Measurements from ENCODE around the gene LRMDA.

Gene LRMDA

GRCh38 chr10:76251841-76252671, 820.6 kb downstream of the LRMDA start:
- no peak for DNase-seq

GRCh38 chr10:76252733-76253132, 821.3 kb downstream of the LRMDA start:
- DNase-seq, result no peak

- no peak for DNase-seq
These were observed 823.8 kb downstream of the LRMDA start for GRCh38 chr10:76255241-76255640.

GRCh38 chr10:76257816-76258215, 826.4 kb downstream of the LRMDA start:
- no peak for DNase-seq

- DNase-seq, result no peak
These were observed 834.2 kb downstream of the LRMDA start for GRCh38 chr10:76265441-76266113.

- no peak for DNase-seq
These were observed 837.1 kb downstream of the LRMDA start for GRCh38 chr10:76268530-76268929.

- no peak for DNase-seq
These were observed 837.5 kb downstream of the LRMDA start for GRCh38 chr10:76268954-76269353.

GRCh38 chr10:76270464-76270863, 839.0 kb downstream of the LRMDA start:
- no peak for DNase-seq

GRCh38 chr10:76274933-76275332, 843.5 kb downstream of the LRMDA start:
- DNase-seq, result no peak

- DNase-seq, result no peak
These were observed 847.5 kb downstream of the LRMDA start for GRCh38 chr10:76278811-76279460.

GRCh38 chr10:76281659-76282058, 850.2 kb downstream of the LRMDA start:
- no peak for DNase-seq

- no peak for DNase-seq
These were observed 850.9 kb downstream of the LRMDA start for GRCh38 chr10:76282061-76283025.

- DNase-seq, result no peak
These were observed 852.9 kb downstream of the LRMDA start for GRCh38 chr10:76284351-76284750.

GRCh38 chr10:76285012-76285411, 853.6 kb downstream of the LRMDA start:
- no peak for DNase-seq

GRCh38 chr10:76285515-76285914, 854.1 kb downstream of the LRMDA start:
- no peak for DNase-seq

GRCh38 chr10:76286536-76286935, 855.1 kb downstream of the LRMDA start:
- DNase-seq, result no peak

GRCh38 chr10:76287856-76288255, 856.4 kb downstream of the LRMDA start:
- DNase-seq, result no peak

GRCh38 chr10:76291175-76291574, 859.8 kb downstream of the LRMDA start:
- DNase-seq, result no peak

GRCh38 chr10:76291885-76292284, 860.5 kb downstream of the LRMDA start:
- DNase-seq, result no peak

GRCh38 chr10:76296957-76297356, 865.5 kb downstream of the LRMDA start:
- DNase-seq, result no peak

GRCh38 chr10:76297358-76297757, 865.9 kb downstream of the LRMDA start:
- DNase-seq, result no peak

GRCh38 chr10:76297780-76298281, 866.4 kb downstream of the LRMDA start:
- no peak for DNase-seq
